ENCODE results near the gene H2BK1. TPM values are rescaled to one million over a fixed set of nuclear protein-coding genes. Genes with fewer than 3 reads are reported as not detected.

Gene H2BK1
- total and polyA plus RNA-seq, 2 of the 13 experiments (the other 11 are each of a cell fraction or from before 2014, with no cell fraction given), result not detected

DNA sequence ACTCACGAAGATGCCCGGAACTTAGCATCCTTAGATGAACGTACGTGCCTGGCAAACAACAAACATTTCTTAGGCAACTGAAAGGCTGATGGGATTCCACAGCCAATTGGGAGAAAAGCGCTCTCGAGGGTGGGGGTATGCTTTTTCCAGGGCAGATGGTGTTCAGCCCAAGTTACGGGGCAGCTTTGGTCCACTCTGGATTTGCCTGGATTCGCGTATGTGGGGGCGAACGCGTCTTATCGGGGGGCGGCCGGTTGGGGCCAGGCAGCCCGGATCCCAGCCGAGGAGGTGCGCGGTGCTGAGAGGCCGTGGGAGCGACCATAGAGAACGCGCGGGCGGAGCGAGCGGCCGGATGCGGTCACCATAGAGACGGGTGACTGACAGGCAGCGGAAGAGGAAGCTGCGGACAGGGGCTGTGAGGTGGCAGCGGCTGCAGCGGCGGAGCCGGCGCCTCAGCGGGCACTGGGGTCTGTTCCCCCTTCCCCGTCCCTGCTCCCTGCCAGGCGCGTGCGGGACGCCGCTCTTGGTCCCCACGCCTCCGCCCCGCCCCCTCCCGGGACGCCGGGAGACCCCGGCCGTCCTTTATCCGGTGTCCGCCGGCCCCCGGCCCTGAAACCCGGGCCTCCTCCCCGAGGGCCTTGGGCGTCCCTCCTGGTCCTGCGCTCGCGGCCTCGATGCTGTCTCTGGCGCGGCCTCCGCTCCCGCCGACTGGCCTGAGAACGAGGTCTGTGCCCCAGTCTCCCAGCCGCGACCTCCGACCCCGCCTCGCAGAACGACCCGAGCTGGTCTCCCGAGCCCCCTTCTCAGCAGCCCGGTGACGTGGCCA, 22.0 kb upstream of the H2BK1 start, which contains the start of gene CHPF2 (continued):
- TF ChIP-seq YY1 (IDR thresholded peaks at IDR 0.05; ENCODE audit: insufficient read depth, insufficient replicate concordance, low read depth, low read length), result peak; percentile 61
- TF ChIP-seq ZNF614 (CRISPR knock-in tag; IDR thresholded peaks at IDR 0.05; ENCODE audit: borderline replicate concordance), result no peak
- TF ChIP-seq RAD21 (CRISPR knock-in tag; IDR thresholded peaks at IDR 0.05), result 0 out of 2 replicates have a peak, but pooled peaks have one; percentile 1
- TF ChIP-seq, protein P1, sequence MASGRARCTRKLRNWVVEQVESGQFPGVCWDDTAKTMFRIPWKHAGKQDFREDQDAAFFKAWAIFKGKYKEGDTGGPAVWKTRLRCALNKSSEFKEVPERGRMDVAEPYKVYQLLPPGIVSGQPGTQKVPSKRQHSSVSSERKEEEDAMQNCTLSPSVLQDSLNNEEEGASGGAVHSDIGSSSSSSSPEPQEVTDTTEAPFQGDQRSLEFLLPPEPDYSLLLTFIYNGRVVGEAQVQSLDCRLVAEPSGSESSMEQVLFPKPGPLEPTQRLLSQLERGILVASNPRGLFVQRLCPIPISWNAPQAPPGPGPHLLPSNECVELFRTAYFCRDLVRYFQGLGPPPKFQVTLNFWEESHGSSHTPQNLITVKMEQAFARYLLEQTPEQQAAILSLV (CRISPR knock-in tag; IDR thresholded peaks at IDR 0.05; ENCODE audit: borderline replicate concordance), result no peak
- no peak for TF ChIP-seq ZNF121 (CRISPR knock-in tag; IDR thresholded peaks at IDR 0.05)
- TF ChIP-seq MED13 (CRISPR knock-in tag; IDR thresholded peaks at IDR 0.05), result no peak
- TF ChIP-seq, protein P2, sequence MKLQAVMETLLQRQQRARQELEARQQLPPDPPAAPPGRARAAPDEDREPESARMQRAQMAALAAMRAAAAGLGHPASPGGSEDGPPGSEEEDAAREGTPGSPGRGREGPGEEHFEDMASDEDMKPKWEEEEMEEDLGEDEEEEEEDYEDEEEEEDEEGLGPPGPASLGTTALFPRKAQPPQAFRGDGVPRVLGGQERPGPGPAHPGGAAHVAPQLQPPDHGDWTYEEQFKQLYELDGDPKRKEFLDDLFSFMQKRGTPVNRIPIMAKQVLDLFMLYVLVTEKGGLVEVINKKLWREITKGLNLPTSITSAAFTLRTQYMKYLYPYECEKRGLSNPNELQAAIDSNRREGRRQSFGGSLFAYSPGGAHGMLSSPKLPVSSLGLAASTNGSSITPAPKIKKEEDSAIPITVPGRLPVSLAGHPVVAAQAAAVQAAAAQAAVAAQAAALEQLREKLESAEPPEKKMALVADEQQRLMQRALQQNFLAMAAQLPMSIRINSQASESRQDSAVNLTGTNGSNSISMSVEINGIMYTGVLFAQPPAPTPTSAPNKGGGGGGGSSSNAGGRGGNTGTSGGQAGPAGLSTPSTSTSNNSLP (IDR thresholded peaks at IDR 0.05; ENCODE audit: low read depth, low read length), result no peak
- TF ChIP-seq ZNF382 (CRISPR knock-in tag; IDR thresholded peaks at IDR 0.05; ENCODE audit: borderline replicate concordance), result no peak
- no peak for TF ChIP-seq ZNF484 (CRISPR knock-in tag; IDR thresholded peaks at IDR 0.05; ENCODE audit: borderline replicate concordance, low read depth)
- TF ChIP-seq ZNF282 (IDR thresholded peaks at IDR 0.05; ENCODE audit: partially characterized antibody), result no peak
- peak; percentile 91 for TF ChIP-seq HDAC1 (CRISPR knock-in tag; IDR thresholded peaks at IDR 0.05)
- TF ChIP-seq ZNF547 (CRISPR knock-in tag; IDR thresholded peaks at IDR 0.05), result peak; percentile 55; the same call in 1 of the 2 replicates
- TF ChIP-seq KLF11 (CRISPR knock-in tag; IDR thresholded peaks at IDR 0.05), result peak; percentile 70; the same call in 1 of the 2 replicates
- no peak for TF ChIP-seq ZNF20 (CRISPR knock-in tag; IDR thresholded peaks at IDR 0.05)
- no peak for TF ChIP-seq ZNF616 (CRISPR knock-in tag; IDR thresholded peaks at IDR 0.05; ENCODE audit: low read depth)
- no peak for TF ChIP-seq XBP1 (CRISPR knock-in tag; IDR thresholded peaks at IDR 0.05)
- TF ChIP-seq, protein P3, sequence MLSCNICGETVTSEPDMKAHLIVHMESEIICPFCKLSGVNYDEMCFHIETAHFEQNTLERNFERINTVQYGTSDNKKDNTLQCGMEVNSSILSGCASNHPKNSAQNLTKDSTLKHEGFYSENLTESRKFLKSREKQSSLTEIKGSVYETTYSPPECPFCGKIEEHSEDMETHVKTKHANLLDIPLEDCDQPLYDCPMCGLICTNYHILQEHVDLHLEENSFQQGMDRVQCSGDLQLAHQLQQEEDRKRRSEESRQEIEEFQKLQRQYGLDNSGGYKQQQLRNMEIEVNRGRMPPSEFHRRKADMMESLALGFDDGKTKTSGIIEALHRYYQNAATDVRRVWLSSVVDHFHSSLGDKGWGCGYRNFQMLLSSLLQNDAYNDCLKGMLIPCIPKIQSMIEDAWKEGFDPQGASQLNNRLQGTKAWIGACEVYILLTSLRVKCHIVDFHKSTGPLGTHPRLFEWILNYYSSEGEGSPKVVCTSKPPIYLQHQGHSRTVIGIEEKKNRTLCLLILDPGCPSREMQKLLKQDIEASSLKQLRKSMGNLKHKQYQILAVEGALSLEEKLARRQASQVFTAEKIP (CRISPR knock-in tag; IDR thresholded peaks at IDR 0.05; ENCODE audit: borderline replicate concordance), result no peak
- TF ChIP-seq ZNF816 (CRISPR knock-in tag; IDR thresholded peaks at IDR 0.05; ENCODE audit: borderline replicate concordance), result no peak
- TF ChIP-seq, protein P4, sequence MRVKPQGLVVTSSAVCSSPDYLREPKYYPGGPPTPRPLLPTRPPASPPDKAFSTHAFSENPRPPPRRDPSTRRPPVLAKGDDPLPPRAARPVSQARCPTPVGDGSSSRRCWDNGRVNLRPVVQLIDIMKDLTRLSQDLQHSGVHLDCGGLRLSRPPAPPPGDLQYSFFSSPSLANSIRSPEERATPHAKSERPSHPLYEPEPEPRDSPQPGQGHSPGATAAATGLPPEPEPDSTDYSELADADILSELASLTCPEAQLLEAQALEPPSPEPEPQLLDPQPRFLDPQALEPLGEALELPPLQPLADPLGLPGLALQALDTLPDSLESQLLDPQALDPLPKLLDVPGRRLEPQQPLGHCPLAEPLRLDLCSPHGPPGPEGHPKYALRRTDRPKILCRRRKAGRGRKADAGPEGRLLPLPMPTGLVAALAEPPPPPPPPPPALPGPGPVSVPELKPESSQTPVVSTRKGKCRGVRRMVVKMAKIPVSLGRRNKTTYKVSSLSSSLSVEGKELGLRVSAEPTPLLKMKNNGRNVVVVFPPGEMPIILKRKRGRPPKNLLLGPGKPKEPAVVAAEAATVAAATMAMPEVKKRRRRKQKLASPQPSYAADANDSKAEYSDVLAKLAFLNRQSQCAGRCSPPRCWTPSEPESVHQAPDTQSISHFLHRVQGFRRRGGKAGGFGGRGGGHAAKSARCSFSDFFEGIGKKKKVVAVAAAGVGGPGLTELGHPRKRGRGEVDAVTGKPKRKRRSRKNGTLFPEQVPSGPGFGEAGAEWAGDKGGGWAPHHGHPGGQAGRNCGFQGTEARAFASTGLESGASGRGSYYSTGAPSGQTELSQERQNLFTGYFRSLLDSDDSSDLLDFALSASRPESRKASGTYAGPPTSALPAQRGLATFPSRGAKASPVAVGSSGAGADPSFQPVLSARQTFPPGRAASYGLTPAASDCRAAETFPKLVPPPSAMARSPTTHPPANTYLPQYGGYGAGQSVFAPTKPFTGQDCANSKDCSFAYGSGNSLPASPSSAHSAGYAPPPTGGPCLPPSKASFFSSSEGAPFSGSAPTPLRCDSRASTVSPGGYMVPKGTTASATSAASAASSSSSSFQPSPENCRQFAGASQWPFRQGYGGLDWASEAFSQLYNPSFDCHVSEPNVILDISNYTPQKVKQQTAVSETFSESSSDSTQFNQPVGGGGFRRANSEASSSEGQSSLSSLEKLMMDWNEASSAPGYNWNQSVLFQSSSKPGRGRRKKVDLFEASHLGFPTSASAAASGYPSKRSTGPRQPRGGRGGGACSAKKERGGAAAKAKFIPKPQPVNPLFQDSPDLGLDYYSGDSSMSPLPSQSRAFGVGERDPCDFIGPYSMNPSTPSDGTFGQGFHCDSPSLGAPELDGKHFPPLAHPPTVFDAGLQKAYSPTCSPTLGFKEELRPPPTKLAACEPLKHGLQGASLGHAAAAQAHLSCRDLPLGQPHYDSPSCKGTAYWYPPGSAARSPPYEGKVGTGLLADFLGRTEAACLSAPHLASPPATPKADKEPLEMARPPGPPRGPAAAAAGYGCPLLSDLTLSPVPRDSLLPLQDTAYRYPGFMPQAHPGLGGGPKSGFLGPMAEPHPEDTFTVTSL (CRISPR knock-in tag; IDR thresholded peaks at IDR 0.05; ENCODE audit: borderline replicate concordance), result no peak
